HepG2 (cell line): ENCODE data around the gene C17orf75. TPM values are rescaled to one million over a fixed set of nuclear protein-coding genes. Genes with fewer than 3 reads are reported as not detected.

ENCODE experiments used
- ATRX ChIP-seq: sonication (generic); formaldehyde crosslinking; IDR thresholded peaks from 2 replicates; pipeline ENCODE4 v1.4.0; 2020; ENCODE audit warnings: missing genetic modification reagents, borderline replicate concordance
- DNMT3B ChIP-seq: conservative IDR thresholded peaks from 2 replicates; pipeline ENCODE4 v1.6.1; 2016; ENCODE audit warnings: missing biosample characterization, control low read depth
- HIC2 ChIP-seq: sonication (generic); formaldehyde crosslinking; IDR thresholded peaks from 2 replicates; pipeline ENCODE4 v1.9.0; 2022; ENCODE audit warnings: low read depth, missing genetic modification reagents
- HMG20B ChIP-seq: conservative IDR thresholded peaks from 2 replicates; pipeline ENCODE4 v1.6.1; 2016; ENCODE audit warnings: missing genetic modification reagents, missing compliant biosample characterization
- HOXD1 ChIP-seq: sonication (generic); formaldehyde crosslinking; IDR thresholded peaks from 2 replicates; pipeline ENCODE4 v1.5.0; 2020; ENCODE audit warnings: missing genetic modification reagents
- MTERF4 ChIP-seq: sonication (generic); formaldehyde crosslinking; IDR thresholded peaks from 2 replicates; pipeline ENCODE4 v1.8.0; 2023; ENCODE audit warnings: mild to moderate bottlenecking, missing genetic modification reagents
- MZF1 ChIP-seq: sonication (generic); formaldehyde crosslinking; IDR thresholded peaks from 2 replicates; pipeline ENCODE4 v1.8.1; 2023; ENCODE audit warnings: mild to moderate bottlenecking, missing genetic modification reagents, borderline replicate concordance
- NAIF1 ChIP-seq: sonication (generic); formaldehyde crosslinking; IDR thresholded peaks from 2 replicates; pipeline ENCODE4 v1.5.0; 2020; ENCODE audit warnings: mild to moderate bottlenecking, missing genetic modification reagents, borderline replicate concordance
- NKX3-1 ChIP-seq: sonication (generic); formaldehyde crosslinking; IDR thresholded peaks from 2 replicates; pipeline ENCODE4 v1.5.0; 2020; ENCODE audit warnings: missing genetic modification reagents
- NONO ChIP-seq, 2 experiments: fragments of 450-650 bp in 1 of 2; sonication (generic) in 1 of 2; formaldehyde crosslinking in 1 of 2; IDR thresholded peaks in 1 of 2; conservative IDR thresholded peaks in 1 of 2; 2 replicates each; pipeline versions ENCODE4 v1.6.1 to v1.8.0; 2017 to 2022; ENCODE audit warnings: mild to moderate bottlenecking in 1 of 2, missing genetic modification reagents in 1 of 2, moderate library complexity in 1 of 2
- PPARG ChIP-seq: conservative IDR thresholded peaks from 2 replicates; pipeline ENCODE4 v1.6.1; 2016; ENCODE audit warnings: missing biosample characterization, missing genetic modification reagents
- PTBP1 ChIP-seq: fragments of 200-400 bp; formaldehyde crosslinking; IDR thresholded peaks from 2 replicates; pipeline ENCODE4 v1.6.1; 2018; ENCODE audit warnings: low read length, low read depth; ENCODE audit not compliant: poor library complexity, severe bottlenecking
- RXRA ChIP-seq: sonication (generic); formaldehyde crosslinking; IDR thresholded peaks from 2 replicates; pipeline ENCODE4 v1.5.1; 2020; ENCODE audit warnings: missing genetic modification reagents
- SKI ChIP-seq: fragments of 450-650 bp; IDR thresholded peaks from one replicate; pipeline ENCODE4 v1.6.1; 2018; ENCODE audit warnings: mild to moderate bottlenecking; ENCODE audit not compliant: partially characterized antibody
- THAP11 ChIP-seq: IDR thresholded peaks from 2 replicates; pipeline ENCODE4 v1.6.1; 2016; ENCODE audit warnings: missing biosample characterization, missing genetic modification reagents
- THYN1 ChIP-seq: sonication (generic); formaldehyde crosslinking; IDR thresholded peaks from 2 replicates; pipeline ENCODE4 v1.8.1; 2023; ENCODE audit warnings: low read depth, mild to moderate bottlenecking, moderate library complexity, missing genetic modification reagents, borderline replicate concordance
- UBTF ChIP-seq: sonication (generic); formaldehyde crosslinking; IDR thresholded peaks from 2 replicates; pipeline ENCODE4 v1.4.0; 2020; ENCODE audit warnings: mild to moderate bottlenecking, missing genetic modification reagents
- ZNF225 ChIP-seq: sonication (generic); formaldehyde crosslinking; IDR thresholded peaks from 2 replicates; pipeline ENCODE4 v1.4.0; 2020; ENCODE audit warnings: mild to moderate bottlenecking, missing genetic modification reagents
- ZNF775 ChIP-seq: sonication (generic); formaldehyde crosslinking; IDR thresholded peaks from 2 replicates; pipeline ENCODE4 v1.4.0; 2020; ENCODE audit warnings: missing genetic modification reagents, mild to moderate bottlenecking, moderate library complexity, borderline replicate concordance
- polyA plus RNA-seq, 8 experiments: library from polyadenylated mRNA; depleted of rRNA in 3 of 8; stranded (reverse) in 7 of 8; unstranded in 1 of 8; fragments of >200 nt; fragmentation: Illumina TruSeq in 4 of 8; extraction: Trizol in 4 of 8; gene quantifications; 2 replicates each; pipeline versions ENCODE4 v1.2.1 to v1.2.3, GENCODE V29; 2011 to 2016; ENCODE audit warnings: low read depth in 4 of 8, missing spikeins in 1 of 8, mixed read lengths in 1 of 8; ENCODE audit not compliant: insufficient read depth in 1 of 8
- total RNA-seq, 5 experiments: library from RNA; depleted of rRNA; stranded (reverse); fragments of >200 nt; fragmentation: Illumina TruSeq; extraction: Trizol; gene quantifications; 2 replicates each; pipeline ENCODE4 v1.2.3, GENCODE V29; 2016; ENCODE audit warnings: low read depth in 1 of 5
- TF ChIP-seq, protein P1 (sequence below): sonication (generic); formaldehyde crosslinking; IDR thresholded peaks from 2 replicates; pipeline ENCODE4 v1.4.0; 2020; ENCODE audit warnings: missing genetic modification reagents
- TF ChIP-seq, protein P2 (sequence below): sonication (generic); formaldehyde crosslinking; IDR thresholded peaks from 2 replicates; pipeline ENCODE4 v1.4.0; 2020; ENCODE audit warnings: missing genetic modification reagents

The C17orf75 gene
- total and polyA plus RNA-seq, 2 of the 13 experiments (the other 11 are each of a cell fraction or from before 2014, with no cell fraction given): 16.2 to 33.0 TPM

DNA sequence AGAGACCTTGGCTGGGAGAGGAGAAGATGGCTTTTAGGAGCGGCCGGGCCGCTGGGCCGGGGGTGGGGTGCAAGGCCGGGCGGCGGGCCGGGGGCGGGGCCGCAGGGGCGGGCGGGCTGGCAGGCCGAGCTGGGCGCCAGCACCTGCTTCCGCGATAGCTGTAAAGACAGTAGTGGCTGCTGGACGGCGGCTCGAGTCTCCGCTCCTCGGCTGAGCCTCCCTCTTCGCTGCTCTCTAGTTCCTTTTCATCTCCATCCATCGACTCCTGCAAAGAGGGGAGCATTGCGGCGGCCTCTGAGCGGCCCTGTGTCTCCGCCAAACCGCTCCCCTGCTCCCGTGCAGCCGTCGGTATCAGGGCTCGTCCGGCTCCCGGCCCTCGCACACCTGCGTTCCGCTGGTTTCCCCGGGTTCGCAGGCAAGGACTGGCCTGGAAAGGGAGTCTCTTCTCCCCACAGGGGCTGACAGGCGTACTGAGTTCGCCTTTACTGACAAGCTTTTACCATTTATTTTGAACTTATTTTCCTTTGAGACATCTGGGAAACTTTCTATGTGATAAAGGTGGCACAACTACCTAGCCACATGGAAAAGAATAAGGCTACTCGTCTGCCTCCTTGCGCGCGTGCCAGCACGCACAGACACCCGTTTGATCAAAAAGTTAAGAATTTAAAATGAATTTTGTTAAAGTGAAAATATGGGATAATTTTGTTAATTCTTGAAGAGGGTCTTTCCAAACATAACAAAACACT is at the start of gene C17orf75 (continued):
- 0 out of 2 replicates have a peak, but pooled peaks have one; percentile 59 for TF ChIP-seq PPARG
- no peak for TF ChIP-seq MTERF4 (CRISPR knock-in tag)
- peak; percentile 79; the same call in 1 of the 2 replicates for TF ChIP-seq DNMT3B (CRISPR knock-in tag)
- no peak for TF ChIP-seq SKI
- TF ChIP-seq ZNF775 (CRISPR knock-in tag): no peak
- TF ChIP-seq, protein P1, sequence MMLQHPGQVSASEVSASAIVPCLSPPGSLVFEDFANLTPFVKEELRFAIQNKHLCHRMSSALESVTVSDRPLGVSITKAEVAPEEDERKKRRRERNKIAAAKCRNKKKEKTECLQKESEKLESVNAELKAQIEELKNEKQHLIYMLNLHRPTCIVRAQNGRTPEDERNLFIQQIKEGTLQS: peak; percentile 68; the same call in 1 of the 2 replicates
- no peak for TF ChIP-seq MZF1
- no peak for TF ChIP-seq THYN1 (CRISPR knock-in tag)
- TF ChIP-seq THAP11 (CRISPR knock-in tag): peak; percentile 95
- no peak for TF ChIP-seq NONO (IDR thresholded peaks at IDR 0.05)
- TF ChIP-seq NONO (CRISPR knock-in tag; conservative IDR thresholded peaks at IDR 0.05): peak; percentile 92
- peak; percentile 71; the same call in 1 of the 2 replicates for TF ChIP-seq ZNF225 (CRISPR knock-in tag)
- peak; percentile 96 for TF ChIP-seq PTBP1
- peak; percentile 97 for TF ChIP-seq UBTF (CRISPR knock-in tag)
- 0 out of 2 replicates have a peak, but pooled peaks have one; percentile 55 for TF ChIP-seq NKX3-1 (CRISPR knock-in tag)
- no peak for TF ChIP-seq NAIF1 (CRISPR knock-in tag)
- peak; percentile 85 for TF ChIP-seq RXRA (CRISPR knock-in tag)
- TF ChIP-seq, protein P2, sequence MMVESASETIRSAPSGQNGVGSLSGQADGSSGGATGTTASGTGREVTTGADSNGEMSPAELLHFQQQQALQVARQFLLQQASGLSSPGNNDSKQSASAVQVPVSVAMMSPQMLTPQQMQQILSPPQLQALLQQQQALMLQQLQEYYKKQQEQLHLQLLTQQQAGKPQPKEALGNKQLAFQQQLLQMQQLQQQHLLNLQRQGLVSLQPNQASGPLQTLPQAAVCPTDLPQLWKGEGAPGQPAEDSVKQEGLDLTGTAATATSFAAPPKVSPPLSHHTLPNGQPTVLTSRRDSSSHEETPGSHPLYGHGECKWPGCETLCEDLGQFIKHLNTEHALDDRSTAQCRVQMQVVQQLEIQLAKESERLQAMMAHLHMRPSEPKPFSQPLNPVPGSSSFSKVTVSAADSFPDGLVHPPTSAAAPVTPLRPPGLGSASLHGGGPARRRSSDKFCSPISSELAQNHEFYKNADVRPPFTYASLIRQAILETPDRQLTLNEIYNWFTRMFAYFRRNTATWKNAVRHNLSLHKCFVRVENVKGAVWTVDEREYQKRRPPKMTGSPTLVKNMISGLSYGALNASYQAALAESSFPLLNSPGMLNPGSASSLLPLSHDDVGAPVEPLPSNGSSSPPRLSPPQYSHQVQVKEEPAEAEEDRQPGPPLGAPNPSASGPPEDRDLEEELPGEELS (CRISPR knock-in tag): peak; percentile 54; the same call in 1 of the 2 replicates
- no peak for TF ChIP-seq ATRX (CRISPR knock-in tag)
- TF ChIP-seq HIC2 (CRISPR knock-in tag): peak; percentile 58; the same call in 1 of the 2 replicates
- TF ChIP-seq HOXD1 (CRISPR knock-in tag): peak; percentile 58; the same call in 1 of the 2 replicates
- TF ChIP-seq HMG20B: peak; percentile 72; the same call in 1 of the 2 replicates
